ENCODE data around the gene ATXN7L1. TPM values are rescaled to one million over a fixed set of nuclear protein-coding genes. Genes with fewer than 3 reads are reported as not detected.

Gene ATXN7L1
- total and polyA plus RNA-seq, 7 donors = 5.4 to 20.5 (median 12.8) TPM

DNA sequence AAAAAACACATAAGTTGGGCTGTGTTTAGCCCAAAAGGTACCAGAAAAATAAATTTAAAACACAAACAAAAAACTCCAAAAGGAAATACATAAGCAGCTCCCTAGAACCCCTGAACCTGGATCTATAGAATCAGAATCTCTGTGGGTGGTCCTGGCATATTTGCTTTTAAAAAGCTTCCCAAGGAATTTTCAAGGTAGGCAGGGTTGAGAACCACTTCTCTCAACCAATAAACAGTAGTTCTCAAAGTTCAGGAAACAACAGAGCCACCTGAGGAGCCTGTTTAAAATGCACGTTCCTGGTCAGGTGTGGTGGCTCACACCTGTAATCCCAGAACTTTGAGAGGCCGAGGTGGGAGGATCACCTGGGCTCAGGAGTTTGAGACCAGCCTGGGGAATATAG is 12.5 kb downstream of the ATXN7L1 start:
- Histone ChIP-seq H3K9me3 (no peaks in the 10 kb centered on the region), H3K4me3 (no peak overlapping the region), H3K27me3 (no peaks in the 10 kb centered on the region), H3K4me1 (peaks cover 0 to 16% (median 0%) of the 10 kb centered on the region in 4 donors), H3K36me3 (no peaks in the 10 kb centered on the region), H3K27ac (no peak overlapping the region)
- no peak for DNase-seq
- TF ChIP-seq POLR2A (IDR thresholded peaks at IDR 0.05) = no peak
- TF ChIP-seq, protein P1, sequence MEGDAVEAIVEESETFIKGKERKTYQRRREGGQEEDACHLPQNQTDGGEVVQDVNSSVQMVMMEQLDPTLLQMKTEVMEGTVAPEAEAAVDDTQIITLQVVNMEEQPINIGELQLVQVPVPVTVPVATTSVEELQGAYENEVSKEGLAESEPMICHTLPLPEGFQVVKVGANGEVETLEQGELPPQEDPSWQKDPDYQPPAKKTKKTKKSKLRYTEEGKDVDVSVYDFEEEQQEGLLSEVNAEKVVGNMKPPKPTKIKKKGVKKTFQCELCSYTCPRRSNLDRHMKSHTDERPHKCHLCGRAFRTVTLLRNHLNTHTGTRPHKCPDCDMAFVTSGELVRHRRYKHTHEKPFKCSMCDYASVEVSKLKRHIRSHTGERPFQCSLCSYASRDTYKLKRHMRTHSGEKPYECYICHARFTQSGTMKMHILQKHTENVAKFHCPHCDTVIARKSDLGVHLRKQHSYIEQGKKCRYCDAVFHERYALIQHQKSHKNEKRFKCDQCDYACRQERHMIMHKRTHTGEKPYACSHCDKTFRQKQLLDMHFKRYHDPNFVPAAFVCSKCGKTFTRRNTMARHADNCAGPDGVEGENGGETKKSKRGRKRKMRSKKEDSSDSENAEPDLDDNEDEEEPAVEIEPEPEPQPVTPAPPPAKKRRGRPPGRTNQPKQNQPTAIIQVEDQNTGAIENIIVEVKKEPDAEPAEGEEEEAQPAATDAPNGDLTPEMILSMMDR (IDR thresholded peaks at IDR 0.05) = no peak
- TF ChIP-seq EP300 (IDR thresholded peaks at IDR 0.05) = no peak
- TF ChIP-seq POLR2AphosphoS5 (IDR thresholded peaks at IDR 0.05) = no peak
- intact Hi-C loops (cut with DNase I) = no loop called here
- WGBS, 2 donors = 84 to 93% methylated on average over 2 of the region's 2 CpGs

DNA sequence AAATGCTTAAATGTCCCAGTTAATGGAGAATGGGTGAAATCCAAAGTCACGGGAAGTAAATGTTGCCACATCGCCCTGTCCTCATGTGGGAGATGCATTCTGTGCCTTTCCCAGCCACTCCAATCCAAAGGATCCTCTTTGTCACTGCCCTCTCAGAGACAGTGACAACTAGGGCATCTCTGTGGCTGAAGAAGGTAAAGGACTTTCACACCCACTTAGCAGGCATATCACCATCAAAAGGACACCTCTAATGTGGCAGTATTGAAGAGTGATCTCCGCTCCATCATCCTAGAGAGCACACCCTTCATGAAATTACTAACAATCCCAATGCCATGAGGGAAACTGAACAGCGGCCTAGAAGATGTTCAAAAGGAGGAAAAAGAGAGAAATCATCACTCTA is 13.6 kb downstream of the ATXN7L1 start:
- Histone ChIP-seq H3K4me3 (no peak overlapping the region), H3K9me3 (no peaks in the 10 kb centered on the region), H3K27me3 (no peaks in the 10 kb centered on the region), H3K27ac (no peak overlapping the region), H3K36me3 (no peaks in the 10 kb centered on the region), H3K4me1 (peaks cover 0 to 16% (median 0%) of the 10 kb centered on the region in 4 donors)
- WGBS, 2 donors = 92 to 98% methylated on average over 4 of the region's 4 CpGs
- no peak for TF ChIP-seq POLR2AphosphoS5 (IDR thresholded peaks at IDR 0.05)
- TF ChIP-seq, protein P1 (IDR thresholded peaks at IDR 0.05) = no peak
- TF ChIP-seq POLR2A (IDR thresholded peaks at IDR 0.05) = no peak
- no peak for TF ChIP-seq EP300 (IDR thresholded peaks at IDR 0.05)
- no peak for DNase-seq
- intact Hi-C loops (cut with DNase I) = no loop called here

DNA sequence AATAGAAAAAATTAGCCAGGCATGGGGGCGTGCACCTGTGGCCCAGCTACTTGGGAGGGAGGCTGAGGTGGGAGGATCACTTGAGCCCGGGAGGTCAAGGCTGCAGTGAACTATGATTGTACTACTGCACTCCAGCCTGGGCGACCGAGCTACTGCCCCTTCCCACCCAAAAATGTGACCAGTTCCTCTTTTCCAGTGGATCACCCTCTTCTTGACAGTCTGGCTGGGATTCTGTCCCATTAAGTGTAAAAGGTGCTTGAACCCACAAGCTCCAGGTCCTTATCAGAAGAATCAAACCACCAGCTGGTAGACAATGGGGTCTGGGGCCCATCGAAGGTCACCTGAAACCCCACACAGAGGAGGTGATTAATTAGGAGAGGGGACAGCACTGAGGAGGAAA is 14.1 kb downstream of the ATXN7L1 start:
- Histone ChIP-seq H3K4me1 (peaks cover 0 to 14% (median 0%) of the 10 kb centered on the region in 4 donors), H3K9me3 (no peaks in the 10 kb centered on the region), H3K36me3 (no peaks in the 10 kb centered on the region), H3K4me3 (no peak overlapping the region), H3K27me3 (no peaks in the 10 kb centered on the region), H3K27ac (no peak overlapping the region)
- TF ChIP-seq EP300 (IDR thresholded peaks at IDR 0.05) (no peak), POLR2AphosphoS5 (IDR thresholded peaks at IDR 0.05) (no peak), POLR2A (IDR thresholded peaks at IDR 0.05) (no peak)
- TF ChIP-seq, protein P1 (IDR thresholded peaks at IDR 0.05) = no peak
- intact Hi-C loops (cut with DNase I) = no loop called here
- no peak for DNase-seq
- WGBS, 2 donors = 88 to 93% methylated on average over 5 of the region's 5 CpGs

DNA sequence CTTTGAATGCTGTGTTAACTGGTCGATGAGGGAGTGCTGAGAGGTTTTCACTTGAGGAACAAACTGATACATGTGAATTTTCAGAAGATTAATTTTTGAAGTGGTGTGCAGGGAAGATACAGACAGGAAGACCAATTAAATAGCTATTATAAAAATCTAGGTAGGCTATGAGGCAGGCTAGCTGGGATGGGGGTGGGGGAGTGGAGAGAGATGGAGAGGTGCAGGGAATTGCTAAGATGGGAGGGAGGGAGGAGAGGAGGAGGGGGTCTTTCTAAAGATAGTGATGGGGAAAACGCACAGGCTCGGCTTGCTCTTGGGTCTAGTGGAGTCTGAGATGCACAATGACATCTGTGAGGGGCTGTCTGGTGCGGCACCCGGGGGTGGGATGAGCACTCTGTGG is 15.2 kb downstream of the ATXN7L1 start:
- TF ChIP-seq POLR2A (IDR thresholded peaks at IDR 0.05) (no peak), POLR2AphosphoS5 (IDR thresholded peaks at IDR 0.05) (no peak), EP300 (IDR thresholded peaks at IDR 0.05) (no peak)
- TF ChIP-seq, protein P1 (IDR thresholded peaks at IDR 0.05) = no peak
- H3K4me3 ChIP-seq = no peak overlapping the region
- DNase-seq = no peak
- intact Hi-C loops (cut with DNase I) = no loop called here
- WGBS, 2 donors = 87 to 95% methylated on average over 5 of the region's 5 CpGs
- H3K4me1 ChIP-seq = peaks cover 0 to 3% (median 0%) of the 10 kb centered on the region in 4 donors
- H3K9me3 ChIP-seq = no peaks in the 10 kb centered on the region
- no peaks in the 10 kb centered on the region for H3K27me3 ChIP-seq
- H3K27ac ChIP-seq = no peak overlapping the region
- no peaks in the 10 kb centered on the region for H3K36me3 ChIP-seq

DNA sequence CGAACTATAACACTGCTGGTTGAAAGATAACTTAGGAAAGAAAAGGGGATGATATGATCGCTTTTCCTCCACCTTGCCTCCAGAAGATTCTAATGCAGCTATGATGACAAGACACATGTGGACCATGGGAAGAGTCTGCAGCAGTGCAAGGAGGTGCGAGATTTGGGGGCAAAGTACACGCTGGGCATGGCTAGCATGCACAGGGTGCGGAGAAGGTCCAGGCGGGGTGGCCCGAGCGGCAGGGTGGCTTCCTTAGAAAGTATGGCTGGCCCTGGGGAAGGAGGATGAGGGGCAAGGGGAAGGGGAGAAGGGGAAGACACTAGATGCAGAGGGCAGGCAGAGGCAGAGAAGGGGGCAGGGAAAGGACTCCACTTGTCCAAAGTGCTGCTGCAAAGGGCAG is 15.6 kb downstream of the ATXN7L1 start:
- no peaks in the 10 kb centered on the region for H3K36me3 ChIP-seq
- 87 to 92% methylated on average over 8 of the region's 8 CpGs for WGBS, 2 donors
- TF ChIP-seq POLR2AphosphoS5 (IDR thresholded peaks at IDR 0.05) = no peak
- TF ChIP-seq, protein P1 (IDR thresholded peaks at IDR 0.05) = no peak
- no peak for TF ChIP-seq POLR2A (IDR thresholded peaks at IDR 0.05)
- no peak for TF ChIP-seq EP300 (IDR thresholded peaks at IDR 0.05)

More for the DNA sequence above, 15.6 kb downstream of the ATXN7L1 start:
- intact Hi-C loops (cut with DNase I) = no loop called here
- no peak for DNase-seq
- no peak overlapping the region for H3K4me3 ChIP-seq
- H3K4me1 ChIP-seq = no peaks in the 10 kb centered on the region
- no peak overlapping the region for H3K27ac ChIP-seq
- no peaks in the 10 kb centered on the region for H3K27me3 ChIP-seq
- H3K9me3 ChIP-seq = no peaks in the 10 kb centered on the region
